RWPE1 (cell line): ENCODE results near the gene SPACA4.

Source experiments
- CTCF ChIA-PET: fragments of 350-600 bp; sonication (Branson Sonifier 250); formaldehyde crosslinking; extraction: SDS; loops from one replicate; lab custom pipeline; 2021; lab: Yijun Ruan, JAX
- POLR2A ChIA-PET: fragments of 400-600 bp; formaldehyde crosslinking; extraction: SDS; loops from one replicate; lab custom pipeline; 2020; ENCODE audit warnings: antibody characterized with exemption; ENCODE audit not compliant: low non-redundant PET; lab: Yijun Ruan, JAX
- DNase-seq: peaks from one replicate; pipeline ENCODE4 v3.0.0; 2012; ENCODE audit warnings: low spot score
- H3K27ac ChIP-seq: fragments of 450-650 bp; 2 replicates; pipeline ENCODE4 v1.5.1; 2017
- TF ChIP-seq, protein P1 (sequence below): fragments of 450-650 bp; conservative IDR thresholded peaks from 2 replicates; pipeline ENCODE4 v1.5.1; 2017; ENCODE audit warnings: low read depth, mild to moderate bottlenecking

The SPACA4 gene

GRCh38 chr19:48623556-48624066 is 17.1 kb downstream of the SPACA4 start:
- DNase-seq, result no peak
- POLR2A ChIA-PET, result no interaction called here
- TF ChIP-seq, protein P1, sequence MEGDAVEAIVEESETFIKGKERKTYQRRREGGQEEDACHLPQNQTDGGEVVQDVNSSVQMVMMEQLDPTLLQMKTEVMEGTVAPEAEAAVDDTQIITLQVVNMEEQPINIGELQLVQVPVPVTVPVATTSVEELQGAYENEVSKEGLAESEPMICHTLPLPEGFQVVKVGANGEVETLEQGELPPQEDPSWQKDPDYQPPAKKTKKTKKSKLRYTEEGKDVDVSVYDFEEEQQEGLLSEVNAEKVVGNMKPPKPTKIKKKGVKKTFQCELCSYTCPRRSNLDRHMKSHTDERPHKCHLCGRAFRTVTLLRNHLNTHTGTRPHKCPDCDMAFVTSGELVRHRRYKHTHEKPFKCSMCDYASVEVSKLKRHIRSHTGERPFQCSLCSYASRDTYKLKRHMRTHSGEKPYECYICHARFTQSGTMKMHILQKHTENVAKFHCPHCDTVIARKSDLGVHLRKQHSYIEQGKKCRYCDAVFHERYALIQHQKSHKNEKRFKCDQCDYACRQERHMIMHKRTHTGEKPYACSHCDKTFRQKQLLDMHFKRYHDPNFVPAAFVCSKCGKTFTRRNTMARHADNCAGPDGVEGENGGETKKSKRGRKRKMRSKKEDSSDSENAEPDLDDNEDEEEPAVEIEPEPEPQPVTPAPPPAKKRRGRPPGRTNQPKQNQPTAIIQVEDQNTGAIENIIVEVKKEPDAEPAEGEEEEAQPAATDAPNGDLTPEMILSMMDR, result no peak
- H3K27ac ChIP-seq, result peak overlapping the region; percentile 99
- CTCF ChIA-PET, result no interaction called here

- TF ChIP-seq, protein P1, result no peak
- DNase-seq, result peak; percentile 92
- ChIA-PET POLR2A (no interaction called here), CTCF (no interaction called here)
- H3K27ac ChIP-seq, result peak overlapping the region; percentile 99
These were observed 17.6 kb downstream of the SPACA4 start for GRCh38 chr19:48624067-48624594.

DNA sequence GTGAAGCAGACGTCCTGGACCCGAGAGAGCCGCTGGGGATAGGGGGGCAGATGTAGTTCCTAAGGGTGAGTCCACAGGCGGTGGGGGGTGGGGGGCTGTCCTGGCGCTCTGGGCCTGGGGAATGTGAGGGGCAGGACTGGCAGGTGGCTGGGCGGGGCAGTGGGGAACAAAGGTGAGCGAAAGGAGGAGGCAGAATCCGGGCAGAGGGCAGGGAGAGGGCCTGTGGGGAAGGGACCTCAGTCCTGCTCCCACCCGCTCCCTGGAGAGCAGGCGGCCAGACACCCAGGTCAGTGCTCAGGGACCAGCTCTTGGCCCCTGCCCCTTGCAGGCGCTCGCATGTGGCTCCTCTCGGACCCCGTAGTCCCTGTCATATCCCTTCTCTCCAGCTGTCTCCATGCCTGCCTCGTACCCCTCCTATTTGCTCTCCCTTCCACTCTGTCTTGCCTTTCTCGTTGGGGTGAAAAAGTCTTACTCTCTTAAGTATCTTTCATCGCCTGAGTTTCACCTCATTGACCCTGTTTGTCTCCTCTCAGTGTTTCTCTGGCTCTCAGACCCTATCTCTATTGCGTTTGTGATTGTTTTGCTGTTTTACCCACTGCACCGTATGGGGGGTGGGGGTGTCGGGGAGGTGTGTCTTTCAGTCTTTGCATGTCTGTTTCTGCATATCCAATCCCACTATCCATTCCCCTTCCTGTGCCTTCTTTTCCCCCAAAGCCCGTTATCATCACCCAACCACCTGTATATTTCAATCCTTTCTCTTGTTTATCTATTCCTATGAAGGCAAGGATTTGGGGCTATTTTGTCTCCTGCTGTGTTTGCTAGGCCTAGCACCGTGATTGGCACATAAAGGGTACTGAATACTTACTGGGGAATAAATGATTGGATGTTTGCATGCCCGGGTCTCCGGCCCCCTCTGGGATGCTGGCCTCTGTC is 18.5 kb downstream of the SPACA4 start:
- POLR2A ChIA-PET, result no interaction called here
- CTCF ChIA-PET, result no interaction called here
- no peak for DNase-seq
- TF ChIP-seq, protein P1, result no peak
- H3K27ac ChIP-seq, result peak overlapping the region; percentile 99

DNA sequence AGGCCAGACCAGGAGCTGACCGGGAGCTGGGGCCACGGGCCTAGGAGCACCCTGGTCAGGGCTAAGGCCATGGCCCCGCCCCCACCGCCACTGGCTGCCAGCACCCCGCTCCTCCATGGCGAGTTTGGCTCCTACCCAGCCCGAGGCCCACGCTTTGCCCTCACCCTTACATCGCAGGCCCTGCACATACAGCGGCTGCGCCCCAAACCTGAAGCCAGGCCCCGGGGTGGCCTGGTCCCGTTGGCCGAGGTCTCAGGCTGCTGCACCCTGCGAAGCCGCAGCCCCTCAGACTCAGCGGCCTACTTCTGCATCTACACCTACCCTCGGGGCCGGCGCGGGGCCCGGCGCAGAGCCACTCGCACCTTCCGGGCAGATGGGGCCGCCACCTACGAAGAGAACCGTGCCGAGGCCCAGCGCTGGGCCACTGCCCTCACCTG is 19.4 kb downstream of the SPACA4 start:
- TF ChIP-seq, protein P1, result no peak
- ChIA-PET POLR2A (no interaction called here), CTCF (interaction anchor here (0.6 kb wide), 1 partner anchor 48 kb away, joined by 3 read pairs; no protein-coding TSS in a partner anchor)
- no peak for DNase-seq
- peak overlapping the region; percentile 99 for H3K27ac ChIP-seq

- DNase-seq, result no peak
- H3K27ac ChIP-seq, result peak overlapping the region; percentile 99
These were observed 20.8 kb downstream of the SPACA4 start for GRCh38 chr19:48627201-48627864.

More at GRCh38 chr19:48627201-48627864, 20.8 kb downstream of the SPACA4 start:
- TF ChIP-seq, protein P1, result no peak
- ChIA-PET POLR2A (interaction anchor here (1.6 kb wide), 1 partner anchor 8 kb away, joined by 4 read pairs; the partner anchor contains the start of genes RPL18 and SPHK2), CTCF (interaction anchor here (0.5 to 0.9 kb wide), 2 partner anchors 12 to 46 kb away, joined by 3 read pairs; no protein-coding TSS in a partner anchor)
